Sigmoid colon (tissue), 4 donors: ENCODE measurements around the gene ZNF12.

Experiments used
- CTCF ChIP-seq, 4 experiments: fragments of 450-650 bp in 3 of 4; fragments of 200-600 bp in 1 of 4; IDR thresholded peaks; one replicate each; pipeline ENCODE4 v1.5.1; 2016 to 2019; ENCODE audit warnings: antibody characterized with exemption in 4 of 4, mild to moderate bottlenecking in 3 of 4, moderate library complexity in 2 of 4
- POLR2A ChIP-seq, 2 donors: fragments of 450-650 bp; IDR thresholded peaks; one replicate each; pipeline ENCODE4 v1.6.1; 2016; ENCODE audit warnings: antibody characterized with exemption in 2 of 2, mild to moderate bottlenecking in 2 of 2, moderate library complexity in 2 of 2
- POLR2AphosphoS5 ChIP-seq, 4 donors: sonication (generic); formaldehyde crosslinking; IDR thresholded peaks; one replicate each; pipeline ENCODE4 v1.6.1; 2017; ENCODE audit warnings: antibody characterized with exemption in 4 of 4

- TF ChIP-seq POLR2A (IDR thresholded peaks at IDR 0.05), result no peak
- no peak for TF ChIP-seq CTCF (IDR thresholded peaks at IDR 0.05)
- TF ChIP-seq POLR2AphosphoS5 (IDR thresholded peaks at IDR 0.05), result no peak
These were observed 58.5 kb downstream of the ZNF12 start for GRCh38 chr7:6648066-6648814.
